ENCODE data around the gene EXPH5.

DNA sequence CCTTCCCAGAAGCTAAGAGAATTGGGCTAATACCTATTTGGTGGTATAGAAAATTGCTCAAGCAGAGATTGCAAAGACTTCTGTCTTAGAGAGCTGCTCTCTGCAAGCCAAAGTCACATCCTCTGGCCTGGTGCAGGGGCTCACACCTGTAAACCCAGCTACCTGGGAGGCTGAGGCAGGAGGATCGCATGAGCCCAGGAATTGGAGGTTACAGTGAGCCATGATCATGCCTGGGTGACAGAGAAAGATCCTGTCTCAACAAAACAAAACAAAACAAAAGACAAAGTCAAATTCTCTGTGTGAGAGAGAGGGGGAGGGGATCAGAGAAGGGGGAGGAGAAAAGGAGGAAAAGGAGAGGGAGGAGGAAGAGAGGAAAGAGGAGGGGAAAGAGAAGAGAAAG lies 15.0 kb upstream of the EXPH5 start:
- TF ChIP-seq CTCF (IDR thresholded peaks at IDR 0.05; ENCODE audit: extremely low read depth in 1 of 2, insufficient read depth in 1 of 2, low read depth in 1 of 2, low read length in 2 of 2), result no peak
- TF ChIP-seq GATA2 (IDR thresholded peaks at IDR 0.05; ENCODE audit: insufficient read depth, insufficient read length, low read depth, low read length), result no peak
